ENCODE data around the gene BARHL1.

DNA sequence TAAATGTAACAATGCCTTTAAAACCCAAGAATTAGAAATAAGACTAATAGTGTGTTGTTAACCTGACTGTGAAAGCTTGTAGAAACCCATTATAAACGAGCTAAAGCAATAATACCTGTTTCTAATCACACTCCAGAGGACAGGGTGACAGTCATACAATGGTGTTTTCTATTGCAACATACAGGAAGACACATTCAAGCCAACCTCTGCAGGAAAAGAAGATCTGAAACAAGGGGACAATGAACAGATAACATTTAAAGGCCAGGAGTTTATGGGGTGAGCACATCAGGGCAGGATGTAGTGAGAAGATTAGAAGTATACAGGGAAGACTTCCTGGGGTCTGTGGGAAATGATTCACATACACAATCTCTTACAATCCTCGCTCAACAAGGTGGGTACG lies 13.8 kb downstream of the BARHL1 start:
- TF ChIP-seq, protein P1, sequence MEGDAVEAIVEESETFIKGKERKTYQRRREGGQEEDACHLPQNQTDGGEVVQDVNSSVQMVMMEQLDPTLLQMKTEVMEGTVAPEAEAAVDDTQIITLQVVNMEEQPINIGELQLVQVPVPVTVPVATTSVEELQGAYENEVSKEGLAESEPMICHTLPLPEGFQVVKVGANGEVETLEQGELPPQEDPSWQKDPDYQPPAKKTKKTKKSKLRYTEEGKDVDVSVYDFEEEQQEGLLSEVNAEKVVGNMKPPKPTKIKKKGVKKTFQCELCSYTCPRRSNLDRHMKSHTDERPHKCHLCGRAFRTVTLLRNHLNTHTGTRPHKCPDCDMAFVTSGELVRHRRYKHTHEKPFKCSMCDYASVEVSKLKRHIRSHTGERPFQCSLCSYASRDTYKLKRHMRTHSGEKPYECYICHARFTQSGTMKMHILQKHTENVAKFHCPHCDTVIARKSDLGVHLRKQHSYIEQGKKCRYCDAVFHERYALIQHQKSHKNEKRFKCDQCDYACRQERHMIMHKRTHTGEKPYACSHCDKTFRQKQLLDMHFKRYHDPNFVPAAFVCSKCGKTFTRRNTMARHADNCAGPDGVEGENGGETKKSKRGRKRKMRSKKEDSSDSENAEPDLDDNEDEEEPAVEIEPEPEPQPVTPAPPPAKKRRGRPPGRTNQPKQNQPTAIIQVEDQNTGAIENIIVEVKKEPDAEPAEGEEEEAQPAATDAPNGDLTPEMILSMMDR (IDR thresholded peaks at IDR 0.05): no peak
- TF ChIP-seq EZH2 (IDR thresholded peaks at IDR 0.05) (no peak), EZH2phosphoT487 (IDR thresholded peaks at IDR 0.05) (no peak)

Measured in neural progenitor cell (in vitro differentiated cells).